DMS114 treated with DMSO at 0.1 percent for 48 hours (cell line): ENCODE measurements around the gene ATG4B.
A peak's percentile ranks its signal among the peaks of the same experiment; 100 is the strongest.

Experiments used
- DNase-seq: peaks from one replicate; lab custom pipeline; 2025; ENCODE audit not compliant: unreplicated experiment; lab: John Stamatoyannopoulos, UW

ATG4B gene

GRCh38 chr2:241637795-241638660, 535 bp downstream of the ATG4B start:
- DNase-seq = no peak

- no peak for DNase-seq
Measured at GRCh38 chr2:241638940-241639339, 1.4 kb downstream of the ATG4B start.

- DNase-seq = no peak
Measured at GRCh38 chr2:241639385-241639784, 1.9 kb downstream of the ATG4B start.

GRCh38 chr2:241640165-241640795, 2.8 kb downstream of the ATG4B start:
- no peak for DNase-seq

- DNase-seq = no peak
Measured at GRCh38 chr2:241641631-241642030, 4.1 kb downstream of the ATG4B start.

GRCh38 chr2:241645056-241645914, 7.8 kb downstream of the ATG4B start:
- no peak for DNase-seq

- DNase-seq = no peak
Measured at GRCh38 chr2:241645915-241646645, 8.6 kb downstream of the ATG4B start.

GRCh38 chr2:241648453-241648852, 11.0 kb downstream of the ATG4B start:
- DNase-seq = no peak

GRCh38 chr2:241649404-241649803, 11.9 kb downstream of the ATG4B start:
- no peak for DNase-seq

- DNase-seq = no peak
Measured at GRCh38 chr2:241649927-241650326, 12.4 kb downstream of the ATG4B start.

GRCh38 chr2:241652142-241652541, 14.6 kb downstream of the ATG4B start:
- DNase-seq = no peak

- no peak for DNase-seq
Measured at GRCh38 chr2:241652722-241653121, 15.2 kb downstream of the ATG4B start.

GRCh38 chr2:241653210-241653750, 15.8 kb downstream of the ATG4B start:
- DNase-seq = no peak

- DNase-seq = no peak
Measured at GRCh38 chr2:241654551-241654950, 17.1 kb downstream of the ATG4B start.

- no peak for DNase-seq
Measured at GRCh38 chr2:241655516-241656189, 18.2 kb downstream of the ATG4B start.

- no peak for DNase-seq
Measured at GRCh38 chr2:241656190-241656741, 18.8 kb downstream of the ATG4B start.

GRCh38 chr2:241657786-241658254, 20.3 kb downstream of the ATG4B start:
- DNase-seq = no peak

- DNase-seq = no peak
Measured at GRCh38 chr2:241658296-241658695, 20.8 kb downstream of the ATG4B start.

GRCh38 chr2:241659150-241659739, 21.8 kb downstream of the ATG4B start:
- DNase-seq = peak; percentile 64
